ENCODE measurements around the gene BSX.

Gene BSX

GRCh38 chr11:122981388-122982264 lies at the start of gene BSX:
BSX (minus strand) TSS chr11:122981834; CDS start chr11:122981671, 163 bp downstream.
- DNase-seq (ENCODE audit: low spot score): no peak

- no peak for DNase-seq (ENCODE audit: low spot score)
Measured at GRCh38 chr11:123030517-123030916, 48.9 kb upstream of the BSX start.

GRCh38 chr11:123020968-123021367 lies 39.3 kb upstream of the BSX start:
- peak; percentile 48 for DNase-seq (ENCODE audit: low spot score)

GRCh38 chr11:123018702-123019101 lies 37.1 kb upstream of the BSX start:
- DNase-seq (ENCODE audit: low spot score): no peak

GRCh38 chr11:123011510-123011909 lies 29.9 kb upstream of the BSX start:
- DNase-seq (ENCODE audit: low spot score): no peak

GRCh38 chr11:123006860-123007542 lies 25.4 kb upstream of the BSX start:
- DNase-seq (ENCODE audit: low spot score): no peak

GRCh38 chr11:123000721-123001120 lies 19.1 kb upstream of the BSX start:
- no peak for DNase-seq (ENCODE audit: low spot score)

- DNase-seq (ENCODE audit: low spot score): no peak
Measured at GRCh38 chr11:122998727-122999366, 17.2 kb upstream of the BSX start.

GRCh38 chr11:122995526-122995925 lies 13.9 kb upstream of the BSX start:
- no peak for DNase-seq (ENCODE audit: low spot score)

- DNase-seq (ENCODE audit: low spot score): no peak
Measured at GRCh38 chr11:122984186-122985011, 2.8 kb upstream of the BSX start.

GRCh38 chr11:122983438-122984185 lies 2.0 kb upstream of the BSX start:
- DNase-seq (ENCODE audit: low spot score): no peak

GRCh38 chr11:122979815-122980595 lies 1.6 kb downstream of the BSX start:
- no peak for DNase-seq (ENCODE audit: low spot score)

GRCh38 chr11:122979103-122979814 lies 2.4 kb downstream of the BSX start:
- DNase-seq (ENCODE audit: low spot score): no peak

- DNase-seq (ENCODE audit: low spot score): no peak
Measured at GRCh38 chr11:122978299-122978620, 3.4 kb downstream of the BSX start.

GRCh38 chr11:122977470-122978298 lies 4.0 kb downstream of the BSX start:
- no peak for DNase-seq (ENCODE audit: low spot score)

- no peak for DNase-seq (ENCODE audit: low spot score)
Measured at GRCh38 chr11:122976734-122977469, 4.7 kb downstream of the BSX start.

GRCh38 chr11:122976061-122976733 lies 5.4 kb downstream of the BSX start:
- DNase-seq (ENCODE audit: low spot score): no peak

- DNase-seq (ENCODE audit: low spot score): no peak
Measured at GRCh38 chr11:122963961-122964360, 17.7 kb downstream of the BSX start.

All from cerebellar cortex (tissue), 1 donor.